ENCODE data around the gene KLHL21.
"Not testable (repeated sequence)": the region's sequence is repeated elsewhere in the genome, so short reads cannot be mapped to it uniquely, and the experiment has no call there.

KLHL21 gene

GRCh38 chr1:6581561-6582305, 20.9 kb downstream of the KLHL21 start:
- DNase-seq: no peak

DNA sequence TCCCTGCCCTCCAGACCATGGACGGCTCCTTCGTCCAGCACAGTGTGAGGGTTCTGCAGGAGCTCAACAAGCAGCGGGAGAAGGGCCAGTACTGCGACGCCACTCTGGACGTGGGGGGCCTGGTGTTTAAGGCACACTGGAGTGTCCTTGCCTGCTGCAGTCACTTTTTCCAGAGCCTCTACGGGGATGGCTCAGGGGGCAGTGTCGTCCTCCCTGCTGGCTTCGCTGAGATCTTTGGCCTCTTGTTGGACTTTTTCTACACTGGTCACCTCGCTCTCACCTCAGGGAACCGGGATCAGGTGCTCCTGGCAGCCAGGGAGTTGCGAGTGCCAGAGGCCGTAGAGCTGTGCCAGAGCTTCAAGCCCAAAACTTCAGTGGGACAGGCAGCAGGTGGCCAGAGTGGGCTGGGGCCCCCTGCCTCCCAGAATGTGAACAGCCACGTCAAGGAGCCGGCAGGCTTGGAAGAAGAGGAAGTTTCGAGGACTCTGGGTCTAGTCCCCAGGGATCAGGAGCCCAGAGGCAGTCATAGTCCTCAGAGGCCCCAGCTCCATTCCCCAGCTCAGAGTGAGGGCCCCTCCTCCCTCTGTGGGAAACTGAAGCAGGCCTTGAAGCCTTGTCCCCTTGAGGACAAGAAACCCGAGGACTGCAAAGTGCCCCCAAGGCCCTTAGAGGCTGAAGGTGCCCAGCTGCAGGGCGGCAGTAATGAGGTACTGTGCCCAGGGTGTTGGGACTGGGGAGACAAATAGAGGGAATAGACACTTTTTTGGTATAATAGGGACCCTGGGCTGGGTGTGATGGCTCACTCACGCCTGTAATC, 21.9 kb downstream of the KLHL21 start:
- no peak for DNase-seq

- no peak for DNase-seq
These were observed 22.5 kb downstream of the KLHL21 start for GRCh38 chr1:6580119-6580592.

GRCh38 chr1:6579374-6580118, 23.1 kb downstream of the KLHL21 start, which contains the start of gene ZBTB48:
ZBTB48 (plus strand) TSS chr1:6579994; CDS start chr1:6580610, 616 bp downstream.
- peak; percentile 97 for DNase-seq

DNA sequence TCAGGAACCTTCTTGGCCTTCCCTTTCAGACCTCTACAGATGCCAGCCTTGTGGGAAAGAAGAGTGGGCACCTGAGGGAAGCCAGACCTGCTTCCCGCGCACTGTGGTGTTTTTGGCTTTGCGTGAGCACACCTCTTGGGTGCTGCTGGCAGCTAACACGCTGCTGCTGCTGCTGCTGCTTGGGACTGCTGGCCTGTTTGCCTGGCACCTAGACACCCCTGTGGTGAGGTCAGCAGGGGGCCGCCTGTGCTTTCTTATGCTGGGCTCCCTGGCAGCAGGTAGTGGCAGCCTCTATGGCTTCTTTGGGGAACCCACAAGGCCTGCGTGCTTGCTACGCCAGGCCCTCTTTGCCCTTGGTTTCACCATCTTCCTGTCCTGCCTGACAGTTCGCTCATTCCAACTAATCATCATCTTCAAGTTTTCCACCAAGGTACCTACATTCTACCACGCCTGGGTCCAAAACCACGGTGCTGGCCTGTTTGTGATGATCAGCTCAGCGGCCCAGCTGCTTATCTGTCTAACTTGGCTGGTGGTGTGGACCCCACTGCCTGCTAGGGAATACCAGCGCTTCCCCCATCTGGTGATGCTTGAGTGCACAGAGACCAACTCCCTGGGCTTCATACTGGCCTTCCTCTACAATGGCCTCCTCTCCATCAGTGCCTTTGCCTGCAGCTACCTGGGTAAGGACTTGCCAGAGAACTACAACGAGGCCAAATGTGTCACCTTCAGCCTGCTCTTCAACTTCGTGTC, 23.9 kb downstream of the KLHL21 start:
- no peak for DNase-seq

DNA sequence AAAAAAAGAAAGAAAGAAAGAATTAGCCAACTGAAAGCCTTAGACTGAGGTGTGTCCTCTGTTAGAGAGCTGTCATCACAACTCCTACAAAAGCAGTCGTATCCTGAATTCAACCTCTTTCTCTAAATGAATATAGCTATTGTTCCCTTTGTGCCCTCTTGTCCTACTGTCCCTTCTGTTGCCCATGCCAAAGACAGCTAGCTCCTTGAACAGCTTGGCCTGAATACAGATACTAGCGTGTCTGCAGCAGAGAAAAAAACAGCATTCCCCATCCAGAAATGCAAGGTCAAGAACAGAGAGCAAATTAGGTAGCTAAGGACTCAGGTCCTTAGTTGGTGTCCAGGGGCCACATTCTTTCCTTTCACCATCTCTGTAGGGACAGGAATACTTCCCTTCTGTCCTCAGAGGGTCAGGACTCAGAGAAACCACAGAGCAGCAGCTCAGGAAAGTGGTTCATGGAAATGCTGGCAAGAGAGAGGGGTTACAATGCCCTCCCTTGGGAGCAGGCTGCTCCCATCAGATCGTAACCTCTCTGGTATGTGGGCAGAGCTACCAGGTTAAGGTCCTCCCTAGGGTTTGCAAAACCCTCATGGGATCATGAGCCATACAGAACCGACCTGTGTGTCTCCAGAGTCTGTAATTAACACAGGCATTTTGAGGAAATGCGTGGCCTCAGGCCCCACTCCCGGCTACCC, 24.7 kb downstream of the KLHL21 start:
- no peak for DNase-seq

- DNase-seq: no peak
These were observed 27.9 kb downstream of the KLHL21 start for GRCh38 chr1:6574818-6575217.

- DNase-seq: no peak
These were observed 28.5 kb downstream of the KLHL21 start for GRCh38 chr1:6574025-6574620.

- no peak for DNase-seq
These were observed 29.9 kb downstream of the KLHL21 start for GRCh38 chr1:6572653-6573383.

- no peak for DNase-seq
These were observed 31.7 kb downstream of the KLHL21 start for GRCh38 chr1:6570987-6571386.

GRCh38 chr1:6570100-6570499, 32.6 kb downstream of the KLHL21 start:
- DNase-seq: no peak

DNA sequence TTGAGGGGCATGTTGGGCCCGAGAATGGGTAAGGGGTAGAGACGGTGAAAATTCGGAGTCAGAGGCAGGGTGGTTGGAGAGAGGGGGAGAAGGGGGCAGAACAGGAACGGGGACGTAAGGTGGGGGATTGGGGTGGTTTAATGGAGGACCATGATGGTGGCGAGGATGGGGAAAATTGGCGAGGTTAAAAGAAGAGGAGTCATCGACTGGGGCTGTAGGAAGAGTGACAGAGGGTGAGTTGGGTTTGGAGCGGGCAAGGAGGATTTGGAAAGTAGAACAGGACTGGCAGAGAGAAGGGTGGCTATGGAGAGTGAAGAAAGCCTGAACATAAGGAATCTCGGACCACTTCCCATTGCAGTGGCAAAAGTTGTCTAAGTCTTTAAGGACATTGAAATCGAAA, 33.6 kb downstream of the KLHL21 start:
- no peak for DNase-seq

DNA sequence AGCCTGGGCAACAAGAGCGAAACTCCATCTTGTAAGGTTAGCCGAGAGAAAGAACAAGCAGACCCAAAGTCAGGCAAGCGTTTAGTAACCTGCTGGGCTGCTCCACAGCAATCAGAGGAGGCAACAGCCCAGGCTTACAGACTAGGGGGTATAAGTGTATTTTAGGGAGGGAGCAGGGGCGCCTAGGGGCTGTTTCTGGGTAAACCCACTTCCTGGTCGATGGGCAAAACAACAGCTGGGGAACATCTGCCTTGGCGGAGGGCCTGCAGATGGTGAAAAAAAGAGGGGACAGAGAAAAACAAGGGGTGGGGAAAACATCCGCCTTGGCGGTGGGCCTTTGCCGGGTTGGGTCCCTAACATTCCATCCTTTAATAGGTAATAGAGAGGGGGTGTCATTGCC, 42.4 kb downstream of the KLHL21 start:
- DNase-seq: no peak

- not testable (repeated sequence) for DNase-seq
These were observed 43.5 kb downstream of the KLHL21 start for GRCh38 chr1:6559161-6559560.

DNA sequence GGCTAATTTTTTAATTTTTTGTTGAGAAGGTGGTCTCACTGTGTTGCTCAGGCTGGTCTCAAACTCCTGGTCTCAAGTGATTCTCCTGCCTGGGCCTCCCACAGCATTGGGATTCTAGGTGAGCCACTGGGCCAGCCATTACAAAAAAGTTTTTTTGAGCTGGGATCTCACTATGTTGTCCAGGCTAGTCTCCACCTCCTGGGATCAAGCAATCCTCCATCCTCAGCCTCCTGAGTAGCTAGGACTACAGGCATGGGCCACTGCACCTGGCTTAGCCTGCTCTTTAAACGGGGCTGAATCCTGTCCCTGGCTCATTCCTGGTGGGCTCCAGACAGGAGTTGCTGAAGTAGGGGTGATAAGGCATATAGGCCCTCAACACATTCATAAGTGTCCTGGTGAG, 45.1 kb downstream of the KLHL21 start:
- no peak for DNase-seq

- DNase-seq: no peak
These were observed 47.5 kb downstream of the KLHL21 start, which contains the start of gene TAS1R1 for GRCh38 chr1:6554907-6555778. TAS1R1 (plus strand) TSS chr1:6555307; CDS start chr1:6555374, 67 bp downstream.

DNA sequence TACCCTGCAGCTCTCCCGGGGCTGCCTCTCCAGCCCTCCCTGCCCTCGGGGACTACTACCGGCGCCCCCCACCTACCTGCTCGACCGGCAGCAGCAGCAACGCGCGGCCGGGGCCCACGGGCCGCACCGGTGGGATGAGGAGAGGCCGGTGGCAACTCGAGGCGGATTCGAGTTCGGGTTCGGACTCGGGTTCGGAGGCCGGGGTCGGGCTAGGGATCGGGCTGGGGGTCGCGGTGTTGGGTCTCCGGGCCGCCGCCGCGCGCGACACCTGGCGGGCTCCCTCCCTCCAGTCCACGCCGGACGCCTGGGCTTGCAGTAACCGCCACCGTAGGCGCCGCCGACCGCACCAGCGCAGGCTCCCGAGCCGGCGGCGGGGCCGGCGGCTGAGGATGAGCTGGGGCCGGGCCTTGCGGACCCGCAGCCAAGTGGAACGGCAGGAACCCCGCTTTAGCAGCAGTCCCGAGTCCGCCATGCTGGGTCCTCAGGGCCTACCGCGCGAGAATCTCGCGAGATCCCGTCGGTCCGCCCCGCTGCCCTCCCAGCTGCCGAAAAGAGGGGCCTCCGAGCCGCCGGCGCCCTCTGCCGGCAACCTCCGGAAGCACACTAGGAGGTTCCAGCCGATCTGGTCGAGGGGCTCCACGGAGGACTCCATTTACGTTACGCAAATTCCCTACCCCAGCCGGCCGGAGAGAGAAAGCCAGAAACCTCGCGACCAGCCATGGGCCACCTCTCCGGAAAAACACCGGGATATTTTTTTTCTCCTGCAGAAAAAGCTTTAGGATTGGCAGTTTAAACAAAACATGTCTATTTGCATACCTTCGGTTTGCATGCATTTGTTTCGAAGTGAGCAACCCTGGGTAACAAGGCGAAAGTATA, 48.4 kb downstream of the KLHL21 start, which contains the start of gene NOL9:
NOL9 (minus strand) TSS at position 483 of the 876 bp plus-strand sequence; CDS start at position 472, 11 bp downstream.
- DNase-seq: peak; percentile 95

DNA sequence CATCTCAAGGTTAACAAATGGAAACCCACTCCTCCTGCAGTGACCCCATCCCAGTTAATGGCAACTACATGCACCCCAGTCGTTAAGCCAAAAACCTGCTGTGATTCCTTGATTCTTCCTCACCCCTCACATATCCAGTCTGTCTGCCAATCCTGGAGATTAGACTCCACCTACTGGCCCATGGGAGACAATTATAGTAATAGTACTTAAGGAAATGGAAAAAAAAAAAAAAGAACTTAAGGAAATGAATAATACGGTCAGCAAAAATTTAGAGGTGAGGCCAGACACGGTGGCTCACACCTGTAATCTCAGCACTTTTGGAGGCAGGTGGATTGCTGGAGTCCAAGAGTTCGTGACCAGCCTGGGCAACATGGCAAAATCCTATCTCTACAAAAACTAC, 55.4 kb downstream of the KLHL21 start:
- no peak for DNase-seq

All from CD4-positive, alpha-beta T cell treated with Interleukin-10 for 1 hour (primary cell).